ENCODE measurements around the gene CCDC18.

DNA sequence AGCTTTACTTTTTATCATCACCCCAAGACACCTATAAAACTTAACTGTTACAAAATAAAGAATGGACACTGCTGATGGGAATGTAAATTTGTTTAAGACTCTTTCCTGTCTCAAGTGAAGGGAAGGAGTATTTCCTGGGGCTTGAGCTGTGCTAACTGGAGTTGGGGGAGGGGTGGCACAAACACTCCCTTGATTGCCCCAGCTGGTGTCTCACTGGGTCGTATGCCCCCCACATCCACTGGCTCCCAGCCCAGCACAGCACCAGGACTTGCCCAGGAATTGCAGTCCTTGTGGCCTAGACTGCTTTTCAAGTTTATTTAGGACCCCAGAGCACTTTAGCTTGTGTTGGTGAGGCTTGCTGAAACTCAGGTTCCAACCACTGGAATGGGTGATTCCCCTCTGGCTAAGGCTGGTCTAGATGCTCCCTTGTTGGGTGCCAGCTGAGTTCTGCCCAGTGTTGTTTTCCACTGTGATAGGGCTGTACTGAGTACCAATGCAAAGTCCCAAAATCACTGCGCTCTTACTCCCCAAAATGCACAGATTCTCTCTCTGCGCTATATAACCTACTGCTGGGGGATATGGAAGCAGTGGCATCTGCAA, 116.1 kb downstream of the CCDC18 start:
- TF ChIP-seq TCF4 (CRISPR knock-in tag; IDR thresholded peaks at IDR 0.05; ENCODE audit: borderline replicate concordance) = no peak
- no peak for TF ChIP-seq CREB5 (CRISPR knock-in tag; IDR thresholded peaks at IDR 0.05; ENCODE audit: low read depth)
- no peak for TF ChIP-seq ESRRG (CRISPR knock-in tag; IDR thresholded peaks at IDR 0.05)
- TF ChIP-seq, protein P1, sequence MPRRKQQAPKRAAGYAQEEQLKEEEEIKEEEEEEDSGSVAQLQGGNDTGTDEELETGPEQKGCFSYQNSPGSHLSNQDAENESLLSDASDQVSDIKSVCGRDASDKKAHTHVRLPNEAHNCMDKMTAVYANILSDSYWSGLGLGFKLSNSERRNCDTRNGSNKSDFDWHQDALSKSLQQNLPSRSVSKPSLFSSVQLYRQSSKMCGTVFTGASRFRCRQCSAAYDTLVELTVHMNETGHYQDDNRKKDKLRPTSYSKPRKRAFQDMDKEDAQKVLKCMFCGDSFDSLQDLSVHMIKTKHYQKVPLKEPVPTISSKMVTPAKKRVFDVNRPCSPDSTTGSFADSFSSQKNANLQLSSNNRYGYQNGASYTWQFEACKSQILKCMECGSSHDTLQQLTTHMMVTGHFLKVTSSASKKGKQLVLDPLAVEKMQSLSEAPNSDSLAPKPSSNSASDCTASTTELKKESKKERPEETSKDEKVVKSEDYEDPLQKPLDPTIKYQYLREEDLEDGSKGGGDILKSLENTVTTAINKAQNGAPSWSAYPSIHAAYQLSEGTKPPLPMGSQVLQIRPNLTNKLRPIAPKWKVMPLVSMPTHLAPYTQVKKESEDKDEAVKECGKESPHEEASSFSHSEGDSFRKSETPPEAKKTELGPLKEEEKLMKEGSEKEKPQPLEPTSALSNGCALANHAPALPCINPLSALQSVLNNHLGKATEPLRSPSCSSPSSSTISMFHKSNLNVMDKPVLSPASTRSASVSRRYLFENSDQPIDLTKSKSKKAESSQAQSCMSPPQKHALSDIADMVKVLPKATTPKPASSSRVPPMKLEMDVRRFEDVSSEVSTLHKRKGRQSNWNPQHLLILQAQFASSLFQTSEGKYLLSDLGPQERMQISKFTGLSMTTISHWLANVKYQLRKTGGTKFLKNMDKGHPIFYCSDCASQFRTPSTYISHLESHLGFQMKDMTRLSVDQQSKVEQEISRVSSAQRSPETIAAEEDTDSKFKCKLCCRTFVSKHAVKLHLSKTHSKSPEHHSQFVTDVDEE (CRISPR knock-in tag; IDR thresholded peaks at IDR 0.05) = no peak
- TF ChIP-seq ZC3H10 (CRISPR knock-in tag; IDR thresholded peaks at IDR 0.05) = no peak
- no peak for TF ChIP-seq ZFP30 (CRISPR knock-in tag; IDR thresholded peaks at IDR 0.05)
- TF ChIP-seq GLIS3 (CRISPR knock-in tag; IDR thresholded peaks at IDR 0.05) = no peak
- no peak for TF ChIP-seq ZNF70 (CRISPR knock-in tag; IDR thresholded peaks at IDR 0.05)
- no peak for TF ChIP-seq ZFP3 (CRISPR knock-in tag; IDR thresholded peaks at IDR 0.05)
- TF ChIP-seq PATZ1 (CRISPR knock-in tag; IDR thresholded peaks at IDR 0.05; ENCODE audit: borderline replicate concordance) = no peak
- TF ChIP-seq ZNF565 (CRISPR knock-in tag; conservative IDR thresholded peaks at IDR 0.05; ENCODE audit: low read depth) = no peak
- no peak for TF ChIP-seq ZNF8 (CRISPR knock-in tag; IDR thresholded peaks at IDR 0.05)
- no peak for TF ChIP-seq RARB (CRISPR knock-in tag; IDR thresholded peaks at IDR 0.05)
- no peak for TF ChIP-seq TOX (CRISPR knock-in tag; IDR thresholded peaks at IDR 0.05; ENCODE audit: borderline replicate concordance)
